Stimulated activated CD8-positive, alpha-beta memory T cell treated with anti-CD3 and anti-CD28 coated beads, Interleukin-12 subunit alpha, Interleukin-12 subunit beta, amount 100 ng/mL, for 4 hours (primary cell): ENCODE results near the gene FLRT1.
A peak's percentile ranks its signal among the peaks of the same experiment; 100 is the strongest.

Source experiments
- DNase-seq: peaks from one replicate; pipeline ENCODE4 v3.0.0-alpha.2; 2020; ENCODE audit warnings: low read depth

Gene FLRT1

GRCh38 chr11:64048042-64048854 is 12.5 kb downstream of the FLRT1 start:
- DNase-seq: no peak

GRCh38 chr11:64049509-64049908 is 13.8 kb downstream of the FLRT1 start:
- DNase-seq: no peak

- no peak for DNase-seq
Observed at GRCh38 chr11:64051297-64051696, 15.6 kb downstream of the FLRT1 start.

GRCh38 chr11:64052436-64052835 is 16.7 kb downstream of the FLRT1 start:
- DNase-seq: no peak

GRCh38 chr11:64052938-64053622 is 17.3 kb downstream of the FLRT1 start:
- DNase-seq: no peak

GRCh38 chr11:64053699-64054098 is 18.0 kb downstream of the FLRT1 start:
- no peak for DNase-seq

GRCh38 chr11:64055077-64055476 is 19.3 kb downstream of the FLRT1 start:
- DNase-seq: no peak

- DNase-seq: no peak
Observed at GRCh38 chr11:64056213-64056785, 20.6 kb downstream of the FLRT1 start.

GRCh38 chr11:64056861-64057260 is 21.1 kb downstream of the FLRT1 start:
- DNase-seq: no peak

GRCh38 chr11:64057890-64058289 is 22.2 kb downstream of the FLRT1 start:
- DNase-seq: no peak

- no peak for DNase-seq
Observed at GRCh38 chr11:64058494-64058893, 22.8 kb downstream of the FLRT1 start.

GRCh38 chr11:64059339-64060140 is 23.8 kb downstream of the FLRT1 start:
- DNase-seq: no peak

GRCh38 chr11:64060263-64060860 is 24.6 kb downstream of the FLRT1 start:
- no peak for DNase-seq

GRCh38 chr11:64060861-64061444 is 25.2 kb downstream of the FLRT1 start:
- DNase-seq: peak; percentile 32

GRCh38 chr11:64062185-64063039 is 26.7 kb downstream of the FLRT1 start:
- no peak for DNase-seq

GRCh38 chr11:64063777-64064176 is 28.0 kb downstream of the FLRT1 start:
- DNase-seq: no peak

GRCh38 chr11:64064374-64065140 is 28.8 kb downstream of the FLRT1 start:
- DNase-seq: no peak

GRCh38 chr11:64065141-64065465 is 29.4 kb downstream of the FLRT1 start:
- DNase-seq: no peak

- DNase-seq: no peak
Observed at GRCh38 chr11:64065712-64066111, 30.0 kb downstream of the FLRT1 start.
